ENCODE data around the gene SSNA1. TPM values are rescaled to one million over a fixed set of nuclear protein-coding genes. Genes with fewer than 3 reads are reported as not detected.

Gene SSNA1
- total and polyA plus RNA-seq, 8 donors, result 28.1 to 154 (median 122) TPM

- peaks cover 5 to 72% (median 41%) of the 10 kb centered on the region in 3 donors for H3K27me3 ChIP-seq
- 76 to 88% (median 80%) methylated on average over 26 of the region's 26 CpGs for WGBS, 5 donors
These were observed 41.2 kb upstream of the SSNA1 start for GRCh38 chr9:137147091-137147792.

GRCh38 chr9:137147793-137148160 lies 40.7 kb upstream of the SSNA1 start:
- no peak overlapping the region for H3K27ac ChIP-seq
- WGBS, 5 donors, result 18 to 29% (median 24%) methylated on average over 22 to 24 of the region's 24 CpGs
- no peak overlapping the region for H3K4me3 ChIP-seq
- H3K36me3 ChIP-seq, result no peaks in the 10 kb centered on the region
- no peaks in the 10 kb centered on the region for H3K4me1 ChIP-seq
- intact Hi-C loops (cut with DNase I; ENCODE audit: low total_unique reads), result no loop called here
- DNase-seq, result no peak
- peaks cover 0 to 3% (median 0%) of the 10 kb centered on the region in 4 donors for H3K9me3 ChIP-seq
- peaks cover 3 to 66% (median 36%) of the 10 kb centered on the region in 3 donors for H3K27me3 ChIP-seq
- no peak for TF ChIP-seq EP300 (IDR thresholded peaks at IDR 0.05)

More at GRCh38 chr9:137147091-137147792, 41.2 kb upstream of the SSNA1 start:
- no peak overlapping the region for H3K4me3 ChIP-seq
- no peaks in the 10 kb centered on the region for H3K4me1 ChIP-seq
- DNase-seq, result no peak
- no peak for TF ChIP-seq POLR2A (IDR thresholded peaks at IDR 0.05)
- no peak for TF ChIP-seq CTCF (IDR thresholded peaks at IDR 0.05)
- no peak for TF ChIP-seq EP300 (IDR thresholded peaks at IDR 0.05)
- no peak for TF ChIP-seq POLR2AphosphoS5 (IDR thresholded peaks at IDR 0.05)
- no peak overlapping the region for H3K27ac ChIP-seq
- H3K9me3 ChIP-seq, result peaks cover 0 to 3% (median 0%) of the 10 kb centered on the region in 4 donors
- intact Hi-C loops (cut with DNase I; ENCODE audit: low total_unique reads), result no loop called here
- no peaks in the 10 kb centered on the region for H3K36me3 ChIP-seq

GRCh38 chr9:137148242-137148641 lies 40.2 kb upstream of the SSNA1 start:
- 67 to 75% (median 69%) methylated on average over 15 to 27 of the region's 27 CpGs for WGBS, 5 donors
- Histone ChIP-seq H3K9me3 (peaks cover 0 to 3% (median 0%) of the 10 kb centered on the region in 4 donors), H3K27me3 (peaks cover 3 to 62% (median 31%) of the 10 kb centered on the region in 3 donors), H3K4me3 (no peak overlapping the region), H3K36me3 (no peaks in the 10 kb centered on the region), H3K27ac (no peak overlapping the region), H3K4me1 (no peaks in the 10 kb centered on the region)
- DNase-seq, result no peak
- intact Hi-C loops (cut with DNase I; ENCODE audit: low total_unique reads), result no loop called here
- TF ChIP-seq EP300 (IDR thresholded peaks at IDR 0.05) (no peak), POLR2A (IDR thresholded peaks at IDR 0.05) (no peak), POLR2AphosphoS5 (IDR thresholded peaks at IDR 0.05) (no peak), CTCF (IDR thresholded peaks at IDR 0.05) (no peak)

- TF ChIP-seq CTCF (IDR thresholded peaks at IDR 0.05) (no peak), POLR2A (IDR thresholded peaks at IDR 0.05) (no peak), POLR2AphosphoS5 (IDR thresholded peaks at IDR 0.05) (no peak), EP300 (IDR thresholded peaks at IDR 0.05) (no peak)
- 79 to 87% (median 83%) methylated on average over 14 to 19 of the region's 19 CpGs for WGBS, 5 donors
- H3K4me1 ChIP-seq, result no peaks in the 10 kb centered on the region
- H3K9me3 ChIP-seq, result peaks cover 0 to 3% (median 0%) of the 10 kb centered on the region in 4 donors
- H3K36me3 ChIP-seq, result no peaks in the 10 kb centered on the region
- no peak for DNase-seq
- peaks cover 3 to 61% (median 28%) of the 10 kb centered on the region in 3 donors for H3K27me3 ChIP-seq
- no peak overlapping the region for H3K27ac ChIP-seq
- H3K4me3 ChIP-seq, result no peak overlapping the region
- intact Hi-C loops (cut with DNase I; ENCODE audit: low total_unique reads), result no loop called here
These were observed 39.8 kb upstream of the SSNA1 start for GRCh38 chr9:137148661-137149060.

- TF ChIP-seq EP300 (IDR thresholded peaks at IDR 0.05), result no peak
- TF ChIP-seq POLR2AphosphoS5 (IDR thresholded peaks at IDR 0.05), result no peak
- TF ChIP-seq POLR2A (IDR thresholded peaks at IDR 0.05), result no peak
- TF ChIP-seq CTCF (IDR thresholded peaks at IDR 0.05), result no peak
- 67 to 77% (median 76%) methylated on average over 4 to 5 of the region's 5 CpGs for WGBS, 5 donors
- Histone ChIP-seq H3K4me3 (no peak overlapping the region), H3K36me3 (no peaks in the 10 kb centered on the region), H3K9me3 (peaks cover 0 to 3% (median 0%) of the 10 kb centered on the region in 4 donors), H3K27me3 (peaks cover 3 to 60% (median 28%) of the 10 kb centered on the region in 3 donors), H3K4me1 (no peaks in the 10 kb centered on the region), H3K27ac (no peak overlapping the region)
- intact Hi-C loops (cut with DNase I; ENCODE audit: low total_unique reads), result no loop called here
- DNase-seq, result no peak
These were observed 39.1 kb upstream of the SSNA1 start for GRCh38 chr9:137149363-137149762.
